Measurements from ENCODE around the gene NCL.

The NCL gene

DNA sequence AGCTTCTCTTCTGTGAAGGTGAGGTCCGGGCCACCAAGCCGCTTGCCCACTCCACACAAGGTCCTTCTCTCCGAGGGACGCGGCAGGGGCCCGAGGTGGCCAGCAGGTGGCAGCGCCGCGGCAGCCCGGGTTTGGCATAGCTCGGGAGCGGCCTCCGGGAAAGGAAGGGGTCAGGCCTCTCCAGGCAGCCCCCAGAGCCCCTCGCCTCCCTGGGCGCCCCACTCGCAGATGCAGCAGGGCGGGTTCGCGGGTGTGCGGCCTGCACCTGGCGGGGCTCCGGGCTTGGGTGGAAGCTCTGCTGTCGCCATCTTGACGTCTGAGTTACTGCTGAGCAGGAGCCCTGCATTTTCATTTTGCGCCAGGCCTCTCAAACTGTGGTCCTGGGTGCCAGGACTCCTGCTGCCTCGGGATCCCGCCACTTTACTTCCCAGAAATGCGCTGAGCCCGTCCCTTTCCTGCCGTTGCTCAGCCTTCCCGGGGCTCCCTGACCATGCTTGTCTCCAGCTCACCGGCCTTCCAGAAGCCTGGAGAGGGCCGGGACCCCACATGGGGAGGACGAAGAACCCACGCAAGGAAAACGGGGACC is 18.6 kb upstream of the NCL start:
- peak; percentile 91 for DNase-seq (ENCODE audit: low spot score)
- in situ Hi-C loops (cut with MboI; ENCODE audit: low sequenced_read_pairs, unreplicated experiment) = no loop called here

DNA sequence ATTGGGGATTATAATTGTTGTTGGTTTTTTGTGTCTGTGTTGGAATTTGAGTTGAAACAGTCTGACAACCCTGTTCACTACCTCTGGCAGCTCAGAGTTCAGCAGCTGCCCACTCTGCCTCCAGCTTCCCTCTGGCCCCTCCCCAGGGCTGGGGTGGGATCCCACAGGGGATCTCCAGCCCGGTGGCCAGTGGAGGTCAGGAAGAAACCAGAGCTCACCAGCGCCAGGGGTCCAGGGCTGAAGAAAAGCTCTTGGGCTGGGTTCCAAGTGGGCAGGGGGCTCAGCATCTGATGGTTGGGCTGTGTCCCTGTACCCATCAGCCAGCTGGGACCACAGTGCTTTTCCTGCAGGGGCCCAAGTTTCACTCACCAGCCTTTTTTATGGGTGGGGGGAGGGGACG is 16.5 kb upstream of the NCL start:
- TF ChIP-seq, protein P1, sequence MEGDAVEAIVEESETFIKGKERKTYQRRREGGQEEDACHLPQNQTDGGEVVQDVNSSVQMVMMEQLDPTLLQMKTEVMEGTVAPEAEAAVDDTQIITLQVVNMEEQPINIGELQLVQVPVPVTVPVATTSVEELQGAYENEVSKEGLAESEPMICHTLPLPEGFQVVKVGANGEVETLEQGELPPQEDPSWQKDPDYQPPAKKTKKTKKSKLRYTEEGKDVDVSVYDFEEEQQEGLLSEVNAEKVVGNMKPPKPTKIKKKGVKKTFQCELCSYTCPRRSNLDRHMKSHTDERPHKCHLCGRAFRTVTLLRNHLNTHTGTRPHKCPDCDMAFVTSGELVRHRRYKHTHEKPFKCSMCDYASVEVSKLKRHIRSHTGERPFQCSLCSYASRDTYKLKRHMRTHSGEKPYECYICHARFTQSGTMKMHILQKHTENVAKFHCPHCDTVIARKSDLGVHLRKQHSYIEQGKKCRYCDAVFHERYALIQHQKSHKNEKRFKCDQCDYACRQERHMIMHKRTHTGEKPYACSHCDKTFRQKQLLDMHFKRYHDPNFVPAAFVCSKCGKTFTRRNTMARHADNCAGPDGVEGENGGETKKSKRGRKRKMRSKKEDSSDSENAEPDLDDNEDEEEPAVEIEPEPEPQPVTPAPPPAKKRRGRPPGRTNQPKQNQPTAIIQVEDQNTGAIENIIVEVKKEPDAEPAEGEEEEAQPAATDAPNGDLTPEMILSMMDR (IDR thresholded peaks at IDR 0.05; ENCODE audit: borderline replicate concordance, control extremely low read depth, extremely low read depth, insufficient read depth, missing control alignments) = no peak
- DNase-seq (ENCODE audit: low spot score) = no peak
- in situ Hi-C loops (cut with MboI; ENCODE audit: low sequenced_read_pairs, unreplicated experiment) = no loop called here

More for the DNA sequence above, 18.6 kb upstream of the NCL start:
- TF ChIP-seq, protein P1 (IDR thresholded peaks at IDR 0.05; ENCODE audit: borderline replicate concordance, control extremely low read depth, extremely low read depth, insufficient read depth, missing control alignments) = peak; percentile 94

DNA sequence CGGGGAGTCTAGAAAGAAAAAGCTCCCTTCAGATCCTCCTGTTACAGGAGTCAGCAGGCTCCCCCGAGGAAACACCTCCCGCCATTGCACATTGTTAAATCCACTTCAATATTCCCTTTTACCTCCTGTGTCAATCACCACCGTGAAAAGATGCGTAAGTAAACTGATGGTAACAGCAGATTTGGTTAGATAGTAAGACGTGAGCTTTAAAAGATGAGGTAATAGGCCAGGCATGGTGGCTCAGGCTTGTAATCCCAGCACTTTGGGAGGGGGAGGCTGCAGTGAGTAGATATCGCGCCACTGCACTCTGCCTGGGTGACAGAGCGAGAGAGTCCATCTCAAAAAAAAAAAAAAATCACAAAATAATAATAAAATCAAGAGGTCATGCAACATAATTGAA is 15.2 kb upstream of the NCL start:
- in situ Hi-C loops (cut with MboI; ENCODE audit: low sequenced_read_pairs, unreplicated experiment) = no loop called here
- DNase-seq (ENCODE audit: low spot score) = no peak
- TF ChIP-seq, protein P1 (IDR thresholded peaks at IDR 0.05; ENCODE audit: borderline replicate concordance, control extremely low read depth, extremely low read depth, insufficient read depth, missing control alignments) = no peak

DNA sequence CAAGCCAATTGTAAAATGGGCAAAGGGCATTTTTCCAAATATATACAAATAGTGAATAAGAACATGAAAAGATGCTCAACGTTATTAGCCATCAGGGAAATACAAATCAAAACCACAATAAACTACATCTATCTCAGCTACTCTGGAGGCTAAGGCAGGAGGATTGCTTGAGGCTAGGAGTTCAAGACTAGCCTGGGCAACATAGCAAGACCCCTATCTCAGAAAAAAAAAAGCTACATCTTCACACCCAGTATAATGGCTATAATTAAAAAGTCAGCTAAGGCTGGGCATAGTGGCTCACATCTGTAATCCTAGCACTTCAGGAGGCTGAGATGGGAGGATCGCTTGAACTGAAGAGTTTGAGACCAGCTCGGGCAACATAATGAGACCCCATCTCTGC is 12.6 kb upstream of the NCL start:
- TF ChIP-seq, protein P1 (IDR thresholded peaks at IDR 0.05; ENCODE audit: borderline replicate concordance, control extremely low read depth, extremely low read depth, insufficient read depth, missing control alignments) = no peak
- in situ Hi-C loops (cut with MboI; ENCODE audit: low sequenced_read_pairs, unreplicated experiment) = no loop called here
- DNase-seq (ENCODE audit: low spot score) = no peak

DNA sequence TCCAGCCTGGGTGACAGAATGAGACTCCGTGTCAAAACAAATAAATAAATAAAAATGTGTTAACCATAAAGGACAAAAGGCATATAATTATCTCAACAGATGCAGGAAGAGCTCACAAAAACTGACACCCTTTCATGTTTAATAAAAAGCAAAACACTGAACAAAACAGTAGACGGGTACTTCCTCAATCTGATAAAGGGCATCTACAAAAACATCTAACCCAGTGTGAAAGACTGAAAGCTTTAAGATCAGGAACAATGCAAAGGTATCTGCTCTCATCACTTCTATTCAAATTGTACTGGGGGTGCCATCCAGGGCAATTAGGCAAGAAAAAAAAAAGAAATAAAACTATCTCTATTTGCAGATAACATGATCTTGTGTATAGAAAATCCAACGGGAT is 11.7 kb upstream of the NCL start:
- in situ Hi-C loops (cut with MboI; ENCODE audit: low sequenced_read_pairs, unreplicated experiment) = no loop called here
- TF ChIP-seq, protein P1 (IDR thresholded peaks at IDR 0.05; ENCODE audit: borderline replicate concordance, control extremely low read depth, extremely low read depth, insufficient read depth, missing control alignments) = no peak
- no peak for DNase-seq (ENCODE audit: low spot score)

DNA sequence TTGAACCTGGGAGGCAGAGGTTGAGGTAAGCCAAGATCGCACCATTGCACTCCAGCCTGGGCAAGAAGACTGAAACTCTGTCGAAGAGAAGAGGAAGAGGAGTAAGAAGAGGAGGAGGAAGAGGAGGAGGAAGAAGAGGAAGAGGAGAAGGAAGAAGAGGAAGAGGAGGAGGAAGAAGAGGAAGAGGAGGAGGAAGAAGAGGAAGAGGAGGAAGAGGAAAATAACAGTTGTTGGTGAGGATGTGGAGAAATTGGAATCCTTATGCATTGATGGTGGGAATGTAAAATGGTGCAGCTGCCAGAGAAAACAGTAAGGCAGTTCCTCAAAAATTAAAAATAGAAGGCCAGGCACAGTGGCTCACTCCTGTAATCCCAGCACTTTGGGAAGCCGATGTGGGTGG is 8.5 kb upstream of the NCL start:
- no peak for DNase-seq (ENCODE audit: low spot score)
- in situ Hi-C loops (cut with MboI; ENCODE audit: low sequenced_read_pairs, unreplicated experiment) = no loop called here
- TF ChIP-seq, protein P1 (IDR thresholded peaks at IDR 0.05; ENCODE audit: borderline replicate concordance, control extremely low read depth, extremely low read depth, insufficient read depth, missing control alignments) = no peak
